Activated naive CD8-positive, alpha-beta T cell treated with anti-CD3 and anti-CD28 coated beads, Interleukin-2, amount 50 U/mL, for 16 hours (primary cell): ENCODE data around the gene BEND6.

ENCODE experiments used
- DNase-seq: peaks from one replicate; pipeline ENCODE4 v3.0.0-alpha.2; 2020; ENCODE audit warnings: low read depth, low spot score

BEND6 gene

DNA sequence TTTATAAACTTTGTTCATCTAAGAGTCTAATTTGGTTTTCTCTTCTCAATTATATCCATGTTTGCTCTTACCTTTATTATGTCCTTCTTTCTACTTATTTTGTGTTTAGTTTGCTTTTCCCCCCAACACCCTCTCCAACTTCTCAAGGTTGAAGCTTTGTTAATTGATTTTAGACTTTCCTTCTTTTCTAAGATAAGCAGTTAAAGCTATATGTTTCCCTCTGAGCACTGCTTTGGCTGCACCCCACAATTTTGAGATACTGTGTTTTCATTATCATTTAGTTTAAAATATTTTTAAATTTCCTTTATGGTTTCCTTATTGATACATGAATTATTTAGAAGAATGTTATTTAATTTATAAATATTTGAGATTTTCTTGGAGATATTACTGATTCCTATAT is 13.9 kb upstream of the BEND6 start:
- no peak for DNase-seq

DNA sequence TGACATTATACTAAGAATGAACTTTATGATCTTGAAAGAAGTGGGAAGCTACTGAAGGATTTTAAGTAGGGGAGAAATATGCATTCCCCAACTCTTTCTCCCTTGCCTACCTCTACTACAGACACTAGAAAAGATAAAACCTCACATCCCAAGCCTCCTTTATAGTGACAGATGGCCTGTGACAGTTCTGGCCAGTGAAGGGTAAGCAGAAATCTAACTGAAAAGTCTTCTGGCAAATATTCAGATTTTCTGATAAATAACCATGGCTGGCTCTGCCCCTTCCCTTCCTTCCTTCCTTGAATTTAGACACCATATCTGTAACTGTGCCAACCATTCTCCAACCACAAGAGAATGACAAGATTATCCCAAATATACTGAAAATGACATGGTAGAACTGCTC is 10.2 kb upstream of the BEND6 start:
- no peak for DNase-seq

GRCh38 chr6:56946368-56946767 is 8.5 kb upstream of the BEND6 start:
- DNase-seq = no peak

GRCh38 chr6:56947924-56948323 is 7.0 kb upstream of the BEND6 start:
- DNase-seq = no peak

- DNase-seq = no peak
Observed at GRCh38 chr6:56949265-56949664, 5.6 kb upstream of the BEND6 start.

DNA sequence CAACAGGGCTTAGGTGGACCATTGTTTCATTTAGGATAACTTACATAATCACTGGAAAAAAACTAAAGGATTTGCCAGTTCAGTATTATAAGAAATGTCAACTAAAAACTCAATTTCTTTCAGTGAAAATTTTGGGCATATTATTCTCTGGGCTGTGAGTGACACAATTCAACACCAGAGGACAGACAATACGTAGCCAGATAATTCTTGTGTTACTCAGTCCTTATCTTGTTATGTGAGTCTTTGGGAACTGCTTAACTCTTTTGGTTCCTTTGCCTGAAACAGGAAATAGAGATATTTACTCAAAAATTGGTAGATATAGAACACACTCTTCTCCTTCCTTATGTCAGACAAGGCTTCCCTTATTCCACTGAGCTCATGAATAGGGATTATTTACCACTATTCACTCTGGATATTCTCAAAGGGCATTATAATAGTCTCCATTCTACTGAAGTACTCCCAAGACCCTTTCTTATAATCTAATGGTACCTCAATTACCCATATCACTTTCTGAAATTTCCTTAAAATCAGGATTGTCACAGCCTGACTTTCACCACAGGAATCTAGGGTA is 4.9 kb upstream of the BEND6 start:
- no peak for DNase-seq

- no peak for DNase-seq
Observed at GRCh38 chr6:56951049-56951831, 3.7 kb upstream of the BEND6 start.

DNA sequence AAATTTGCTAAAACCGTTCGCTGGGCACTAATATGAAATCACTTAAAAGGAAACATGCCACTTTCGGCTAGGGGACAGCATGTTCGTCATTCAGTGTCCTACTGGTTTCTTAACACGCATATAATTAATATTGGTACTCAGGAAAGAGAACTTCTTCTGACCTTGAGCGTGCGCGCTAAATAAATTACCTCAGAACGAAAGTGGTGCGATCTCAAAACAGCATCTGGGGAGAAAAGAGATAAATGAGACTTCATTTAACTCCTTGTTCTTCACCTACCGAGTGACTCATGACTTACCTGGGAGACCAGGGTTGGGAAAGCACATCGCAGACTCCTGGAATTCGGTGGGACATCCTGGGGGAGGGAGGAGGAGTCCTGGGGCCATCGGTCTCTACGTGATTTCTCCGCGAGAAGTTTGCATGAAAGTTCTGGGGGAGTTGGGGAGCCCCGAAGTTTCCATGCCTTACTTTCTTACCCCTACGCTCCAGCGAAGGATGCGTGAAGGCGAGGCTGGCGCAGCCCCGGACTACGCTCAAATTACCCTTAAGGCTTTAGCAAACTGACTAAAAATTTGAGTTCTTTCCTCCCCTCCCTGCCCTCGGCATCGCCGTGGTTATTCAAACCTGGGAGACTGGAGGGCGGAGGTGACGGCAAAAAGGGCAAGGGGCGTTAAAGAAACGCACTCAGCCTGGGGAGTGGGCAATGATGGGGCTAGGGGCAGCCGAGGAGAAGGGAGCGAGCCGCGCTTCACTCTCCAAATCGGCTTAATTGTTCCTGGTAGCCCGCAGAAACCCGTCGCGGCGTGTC is 1.1 kb upstream of the BEND6 start:
- no peak for DNase-seq

DNA sequence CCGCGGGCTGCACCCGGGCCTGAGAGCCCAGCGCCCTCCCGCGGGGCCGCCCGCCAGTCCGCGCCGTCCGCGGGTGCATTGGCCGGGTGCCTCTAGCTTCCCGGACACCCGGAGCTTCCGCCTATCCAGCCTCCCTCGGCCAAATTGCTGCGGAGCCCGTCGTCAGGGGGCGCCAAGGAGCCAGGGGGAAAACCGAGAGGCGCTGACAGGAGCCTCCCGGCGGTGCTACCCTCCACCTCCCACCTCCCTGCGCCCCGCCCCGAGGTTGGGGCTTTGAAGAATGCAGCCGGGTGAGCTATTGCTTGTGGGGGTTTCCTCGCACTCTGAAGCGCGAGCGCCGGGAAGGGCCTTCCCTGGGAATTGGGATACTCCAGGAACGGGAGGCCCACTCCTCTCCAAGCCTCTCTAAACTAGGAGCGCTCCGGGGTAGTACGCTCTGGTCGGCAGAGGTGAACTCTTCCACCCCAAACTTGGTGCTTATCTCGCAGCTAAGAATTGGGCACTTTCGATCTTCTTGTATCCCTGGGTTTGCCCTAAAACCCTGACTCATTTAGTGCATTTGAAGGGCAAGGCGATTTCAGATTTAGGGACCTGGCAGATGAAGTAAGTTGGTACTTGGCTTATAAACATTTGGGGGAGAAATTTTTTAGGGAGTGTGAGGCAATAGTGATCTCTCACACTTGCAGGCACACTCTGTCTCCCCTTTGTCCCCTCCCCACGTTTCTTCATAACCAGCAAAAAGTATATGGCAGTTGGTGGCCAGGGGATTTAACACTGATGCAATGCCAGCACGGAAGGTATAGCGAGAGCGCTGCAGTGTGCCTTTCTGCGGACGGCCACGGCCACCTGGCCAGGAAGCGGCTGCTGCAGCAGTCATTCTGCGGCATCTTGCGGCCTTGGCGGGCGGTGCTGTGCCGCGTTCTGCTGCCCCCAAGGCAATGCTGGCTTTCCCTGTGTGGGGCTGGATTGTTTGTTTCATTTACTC is 556 bp downstream of the BEND6 start:
- DNase-seq = peak; percentile 11

GRCh38 chr6:56956491-56956890 is 1.6 kb downstream of the BEND6 start:
- DNase-seq = no peak

DNA sequence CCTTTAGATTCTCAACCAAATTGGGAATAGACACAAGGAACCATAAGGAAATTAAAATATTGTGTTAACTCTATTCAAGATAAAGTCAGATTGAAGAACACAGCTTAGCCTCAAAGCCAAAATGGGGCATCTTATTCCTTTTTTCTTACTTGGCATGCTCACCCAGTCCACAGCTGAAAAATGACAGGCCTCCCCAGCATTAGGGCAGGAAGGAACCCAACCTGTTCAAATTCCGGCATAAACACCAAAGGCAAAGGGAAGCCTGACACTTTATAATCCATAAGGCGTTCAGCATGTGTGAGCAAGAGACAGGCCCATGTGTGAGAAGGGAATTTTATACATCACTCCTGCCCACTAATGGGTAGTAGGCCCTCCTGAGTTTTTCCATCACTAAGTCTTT is 2.9 kb downstream of the BEND6 start:
- no peak for DNase-seq

DNA sequence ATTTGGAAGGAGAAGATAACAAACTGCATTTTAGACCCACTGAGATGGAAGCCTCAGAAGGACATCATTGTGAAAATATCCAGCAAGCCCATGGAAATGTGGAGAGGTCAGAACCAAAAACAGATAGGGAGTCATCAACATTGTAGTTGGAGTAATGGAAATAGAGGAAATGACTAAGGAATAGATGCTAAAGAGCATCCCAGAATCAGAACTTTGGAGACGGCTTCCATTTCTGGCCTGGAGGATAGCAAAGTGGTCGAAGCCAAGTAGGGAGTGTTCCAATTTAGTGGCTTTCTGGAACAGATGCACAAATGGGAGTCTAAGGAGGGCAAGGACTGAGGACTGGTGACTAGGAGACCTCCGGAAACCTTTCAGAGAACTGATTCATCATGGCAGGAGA is 3.6 kb downstream of the BEND6 start:
- no peak for DNase-seq

DNA sequence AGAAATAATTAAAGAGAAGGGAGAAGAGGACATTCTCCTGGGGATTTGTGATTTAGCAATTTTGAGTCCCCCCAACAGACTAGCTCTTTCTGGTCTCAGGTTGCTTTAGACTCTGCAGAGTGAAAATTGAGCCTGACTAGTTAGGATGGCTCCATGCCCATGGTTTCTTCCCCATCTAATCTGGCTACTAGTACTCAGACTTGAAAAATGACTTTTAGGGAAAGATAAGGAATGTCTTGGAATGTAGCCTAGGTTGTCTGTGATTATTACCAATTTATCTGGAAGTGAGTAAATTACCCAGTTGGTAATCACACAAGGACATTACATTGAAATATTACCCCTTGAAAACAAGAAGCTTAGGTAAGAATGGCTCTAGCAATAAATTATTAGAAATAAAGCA is 4.2 kb downstream of the BEND6 start:
- DNase-seq = no peak

- no peak for DNase-seq
Observed at GRCh38 chr6:56959938-56960337, 5.0 kb downstream of the BEND6 start.

GRCh38 chr6:56961151-56961550 is 6.2 kb downstream of the BEND6 start:
- no peak for DNase-seq

DNA sequence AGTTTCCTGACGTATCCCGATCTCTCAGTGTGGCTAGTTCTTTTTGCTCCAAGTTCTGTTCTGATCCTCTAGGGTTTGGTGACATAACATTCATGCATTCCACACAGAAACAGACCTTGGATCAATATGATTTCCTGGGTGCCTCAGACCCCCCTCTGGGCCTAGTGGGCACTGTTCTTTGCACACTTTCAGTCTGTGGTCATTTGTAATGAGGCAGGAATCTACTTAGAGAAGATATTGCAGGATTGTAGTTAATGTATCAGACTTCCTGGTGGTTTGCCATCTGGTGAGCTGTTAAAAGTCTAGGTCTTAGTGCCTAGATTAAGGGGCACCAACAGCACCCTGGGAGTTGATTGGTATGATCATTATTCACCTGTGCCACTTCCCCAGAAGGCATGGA is 7.5 kb downstream of the BEND6 start:
- DNase-seq = no peak

- DNase-seq = no peak
Observed at GRCh38 chr6:56963043-56963442, 8.1 kb downstream of the BEND6 start.

GRCh38 chr6:56963793-56964192 is 8.9 kb downstream of the BEND6 start:
- DNase-seq = no peak

DNA sequence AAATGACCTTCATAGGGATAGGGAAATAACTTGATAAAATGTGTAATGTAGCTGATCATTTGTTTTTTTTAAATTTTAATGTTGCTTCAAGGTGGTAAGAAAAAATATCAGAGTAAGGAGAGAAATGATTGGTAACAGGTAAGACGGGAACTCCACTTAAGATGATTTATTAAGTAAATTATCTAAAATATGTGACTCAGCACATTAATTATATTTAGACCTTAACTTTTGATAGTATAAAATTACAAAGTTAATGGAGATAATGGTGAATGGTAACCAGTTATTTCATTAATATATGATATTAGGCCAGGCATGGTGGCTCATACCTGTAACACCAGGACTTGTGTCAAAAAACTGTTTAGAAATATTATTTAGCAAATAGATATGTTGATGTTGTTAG is 10.2 kb downstream of the BEND6 start:
- no peak for DNase-seq

GRCh38 chr6:56970849-56971248 is 15.9 kb downstream of the BEND6 start:
- no peak for DNase-seq

- no peak for DNase-seq
Observed at GRCh38 chr6:56977192-56977591, 22.3 kb downstream of the BEND6 start.

DNA sequence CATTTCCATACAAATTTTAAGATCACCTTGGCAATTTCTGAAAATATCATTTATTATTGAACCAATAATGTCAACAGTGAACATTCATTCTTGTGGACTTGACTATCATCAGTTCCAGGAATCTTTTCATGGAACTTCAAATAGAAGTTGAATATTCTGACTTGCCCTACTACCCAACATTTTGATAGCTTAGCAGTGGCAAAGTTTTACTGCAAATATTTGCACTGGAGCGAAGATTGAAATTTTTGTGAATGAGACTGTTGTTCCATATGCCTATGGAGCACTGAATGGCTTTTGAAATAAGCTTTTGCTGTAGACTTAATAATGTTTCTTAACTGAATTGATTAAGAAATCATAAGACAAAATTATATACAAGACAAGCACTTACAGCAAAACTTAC is 23.6 kb downstream of the BEND6 start:
- DNase-seq = no peak
